AG09319 (cell line): ENCODE data around the gene GSTK1.
"Not testable (repeated sequence)": the region's sequence is repeated elsewhere in the genome, so short reads cannot be mapped to it uniquely, and the experiment has no call there.

Experiments used
- DNase-seq: peaks from one replicate; pipeline ENCODE4 v3.0.0-alpha.2; 2010; ENCODE audit warnings: low read depth; ENCODE audit errors: extremely low read depth
- CTCF ChIP-seq: IDR thresholded peaks from 2 replicates; pipeline ENCODE4 v1.5.1; 2011; ENCODE audit warnings: low read depth, mild to moderate bottlenecking, inconsistent platforms, low read length, moderate library complexity

GSTK1 gene

DNA sequence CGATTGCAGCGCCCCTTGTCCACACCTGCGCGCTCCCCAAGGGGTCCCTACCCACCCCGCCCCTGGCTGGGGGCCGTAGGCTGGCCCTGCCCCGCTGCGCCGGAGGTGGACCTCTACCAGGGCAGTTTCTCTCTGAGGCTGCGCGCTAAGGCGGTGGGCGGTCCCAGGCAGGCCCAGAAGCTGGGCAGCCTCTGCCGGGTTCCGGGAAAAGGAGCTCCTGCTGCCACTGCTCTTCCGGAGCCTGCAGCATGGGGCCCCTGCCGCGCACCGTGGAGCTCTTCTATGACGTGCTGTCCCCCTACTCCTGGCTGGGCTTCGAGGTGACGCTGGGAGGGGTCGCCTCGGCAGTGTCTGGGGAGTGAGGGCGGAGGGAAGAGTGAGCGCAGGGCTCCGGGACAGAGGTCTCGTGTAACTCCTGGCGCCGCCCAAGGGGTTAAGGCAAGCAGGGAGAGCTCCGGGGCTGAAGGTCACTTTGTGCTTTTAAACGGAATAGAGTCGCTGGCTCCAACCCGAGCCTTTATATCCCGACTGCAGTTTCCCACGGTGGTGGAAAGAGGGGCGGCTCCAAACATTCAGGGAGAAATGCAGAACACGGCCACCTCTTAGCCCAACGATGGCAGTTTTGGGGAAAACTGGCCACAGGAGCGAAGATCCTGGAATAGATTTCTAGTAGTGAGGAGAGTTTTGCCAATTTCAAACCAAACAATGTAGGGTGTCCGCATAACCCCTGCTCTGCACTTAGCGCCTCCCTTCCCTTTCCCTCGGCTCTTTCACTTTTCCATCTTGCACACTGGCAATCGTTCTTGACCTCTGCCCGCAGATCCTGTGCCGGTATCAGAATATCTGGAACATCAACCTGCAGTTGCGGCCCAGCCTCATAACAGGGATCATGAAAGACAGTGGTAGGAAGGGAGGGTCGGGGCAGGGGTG is at the start of gene GSTK1:
Gene GSTK1 (plus strand): TSS at position 176 of the 930 bp plus-strand sequence. CDS start 73 bp downstream, at position 249.
- DNase-seq, result peak; percentile 11
- TF ChIP-seq CTCF, result no peak

DNA sequence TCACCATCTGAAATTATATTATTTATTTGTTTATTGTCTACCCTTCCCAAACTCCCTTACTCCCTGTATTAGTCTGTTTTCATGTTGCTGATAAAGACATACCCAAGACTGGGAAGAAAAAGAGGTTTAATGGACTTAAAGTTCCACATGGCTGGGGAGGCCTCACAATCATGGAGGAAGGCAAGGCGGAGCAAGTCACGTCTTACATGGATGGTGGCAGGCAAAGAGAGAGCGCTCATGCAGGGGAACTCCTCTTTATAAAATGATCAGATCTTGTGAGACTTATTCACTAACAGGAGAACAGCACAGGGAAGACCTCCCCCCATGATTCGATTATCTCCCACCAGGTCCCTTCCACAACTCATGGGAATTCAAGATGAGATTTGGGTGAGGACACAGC is 49.8 kb upstream of the GSTK1 start:
- DNase-seq, result not testable (repeated sequence)

DNA sequence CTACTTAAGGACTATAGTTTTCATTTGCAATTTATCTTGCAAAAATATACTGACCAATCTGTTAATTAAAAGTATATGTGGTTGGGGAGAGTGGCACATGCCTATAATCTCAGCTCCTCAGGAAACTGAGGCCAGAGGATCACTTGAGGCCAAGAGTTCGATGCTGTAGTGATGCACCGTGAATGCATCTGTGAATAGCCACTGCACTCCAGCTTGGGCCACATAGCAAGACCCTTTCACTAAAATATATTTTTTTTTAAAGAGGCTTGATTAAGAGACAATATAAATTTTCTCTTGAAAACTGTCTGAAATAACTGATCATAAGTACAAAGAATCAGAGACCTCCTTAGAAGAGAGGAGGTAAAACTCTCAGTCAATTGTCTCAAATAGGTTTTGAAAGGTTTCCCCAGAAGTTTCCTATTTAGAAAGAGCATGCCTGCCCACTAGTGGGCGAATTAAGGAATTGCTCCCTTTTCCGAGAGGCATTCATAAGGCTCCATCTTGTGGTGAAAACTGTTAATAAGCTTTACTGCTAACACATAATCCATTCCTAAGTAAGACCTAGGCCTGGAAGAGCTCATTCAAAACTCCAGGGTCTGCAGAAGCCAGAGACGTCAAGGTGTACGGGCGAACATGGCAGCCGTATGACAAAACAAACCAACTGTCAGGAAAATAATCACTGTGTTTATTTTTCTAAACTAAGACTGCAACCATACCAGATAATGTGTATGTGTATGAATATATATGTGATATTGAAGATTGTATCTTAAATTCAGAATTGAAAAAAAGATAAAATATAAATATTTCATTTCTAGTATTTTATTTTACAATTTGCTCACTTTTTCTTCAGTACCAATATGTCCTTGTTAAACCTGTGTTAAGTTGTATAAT is 48.2 kb upstream of the GSTK1 start:
- peak; percentile 66 for DNase-seq
- TF ChIP-seq CTCF, result no peak; the same call in none of the 2 replicates

DNA sequence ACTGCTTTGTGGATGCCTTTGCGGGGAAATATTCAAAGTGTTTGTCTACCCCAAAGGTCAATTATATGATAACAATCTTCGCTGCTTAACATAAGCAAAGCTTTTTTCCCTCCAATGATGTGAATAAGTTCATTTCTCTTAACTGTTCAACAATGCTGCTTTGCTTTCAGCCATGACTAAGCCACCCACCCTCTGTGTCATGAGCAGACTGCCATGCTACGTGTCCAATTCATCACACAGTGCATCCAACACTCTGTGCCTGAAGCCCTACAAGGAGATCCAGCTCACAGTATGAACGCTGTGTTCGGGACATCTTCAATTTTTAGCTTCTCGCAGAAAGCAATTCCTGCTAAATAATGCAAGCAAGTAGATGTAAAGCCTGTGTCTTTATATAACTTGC is 47.1 kb upstream of the GSTK1 start:
- no peak for TF ChIP-seq CTCF
- DNase-seq, result no peak

GRCh38 chr7:143216686-143217085 is 46.6 kb upstream of the GSTK1 start:
- no peak for DNase-seq
- no peak for TF ChIP-seq CTCF

- TF ChIP-seq CTCF, result no peak
- no peak for DNase-seq
Measured at GRCh38 chr7:143217806-143218205, 45.4 kb upstream of the GSTK1 start.

DNA sequence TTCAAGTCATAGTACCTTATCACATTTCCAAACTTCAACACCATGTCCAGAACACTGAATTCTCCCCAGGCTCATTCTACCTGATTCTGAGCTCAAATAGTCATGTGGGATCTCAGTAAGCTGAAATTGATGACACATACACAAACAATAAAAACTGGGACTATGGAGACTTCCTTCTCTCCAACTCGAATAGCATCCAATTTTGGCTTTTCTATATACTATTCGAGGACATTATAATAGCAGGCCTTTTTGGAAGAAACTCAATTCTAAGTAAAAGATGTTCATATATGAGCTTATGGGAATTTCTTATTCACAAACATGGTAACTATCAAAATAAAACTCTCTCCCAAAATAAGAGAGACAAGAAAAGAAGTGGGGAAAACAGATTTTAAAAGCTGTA is 42.0 kb upstream of the GSTK1 start:
- no peak for TF ChIP-seq CTCF
- no peak for DNase-seq
